Endothelial cell (in vitro differentiated cells): Measurements from ENCODE around the gene TIMP2. TPM values are rescaled to one million over a fixed set of nuclear protein-coding genes. Genes with fewer than 3 reads are reported as not detected.

Source experiments
- DNase-seq: peaks from one replicate; pipeline ENCODE4 v3.0.0; 2021; ENCODE audit warnings: low spot score
- H3K27ac Mint-ChIP-seq: one replicate; pipeline ENCODE4 v1.8.0; 2021; ENCODE audit warnings: mixed read lengths, inconsistent platforms; ENCODE audit not compliant: unreplicated experiment
- H3K27me3 Mint-ChIP-seq: one replicate; pipeline ENCODE4 v1.8.0; 2021; ENCODE audit warnings: mild to moderate bottlenecking, moderate library complexity, mixed read lengths, inconsistent platforms; ENCODE audit not compliant: unreplicated experiment
- H3K36me3 Mint-ChIP-seq: one replicate; pipeline ENCODE4 v1.8.0; 2021; ENCODE audit warnings: mild to moderate bottlenecking, low read depth, mixed read lengths, inconsistent platforms; ENCODE audit not compliant: unreplicated experiment
- H3K4me1 Mint-ChIP-seq: one replicate; pipeline ENCODE4 v1.8.0; 2021; ENCODE audit warnings: mild to moderate bottlenecking, mixed read lengths, inconsistent platforms; ENCODE audit not compliant: unreplicated experiment
- H3K4me3 Mint-ChIP-seq: one replicate; pipeline ENCODE4 v1.8.0; 2021; ENCODE audit warnings: mild to moderate bottlenecking, mixed read lengths, inconsistent platforms; ENCODE audit not compliant: unreplicated experiment
- H3K9me3 Mint-ChIP-seq: one replicate; pipeline ENCODE4 v1.8.0; 2021; ENCODE audit warnings: mixed read lengths, inconsistent platforms; ENCODE audit not compliant: unreplicated experiment
- total RNA-seq: library from RNA; stranded (reverse); fragmentation: NEBNext Ultra II Directional; extraction: Animal tissue kit (Norgen Biotek cat#: 25700); gene quantifications from one replicate; pipeline ENCODE4 v1.2.1, GENCODE V29; 2021; ENCODE audit not compliant: unreplicated experiment
- TF ChIP-seq, protein P1 (sequence below): fragments of 200-600 bp; sonication (generic); IDR thresholded peaks from one replicate; pipeline ENCODE4 v1.5.0; 2021; ENCODE audit warnings: antibody characterized with exemption; ENCODE audit not compliant: unreplicated experiment

Gene TIMP2
- total RNA-seq, 1 donor from 2014 or later, result 41.5 TPM

DNA sequence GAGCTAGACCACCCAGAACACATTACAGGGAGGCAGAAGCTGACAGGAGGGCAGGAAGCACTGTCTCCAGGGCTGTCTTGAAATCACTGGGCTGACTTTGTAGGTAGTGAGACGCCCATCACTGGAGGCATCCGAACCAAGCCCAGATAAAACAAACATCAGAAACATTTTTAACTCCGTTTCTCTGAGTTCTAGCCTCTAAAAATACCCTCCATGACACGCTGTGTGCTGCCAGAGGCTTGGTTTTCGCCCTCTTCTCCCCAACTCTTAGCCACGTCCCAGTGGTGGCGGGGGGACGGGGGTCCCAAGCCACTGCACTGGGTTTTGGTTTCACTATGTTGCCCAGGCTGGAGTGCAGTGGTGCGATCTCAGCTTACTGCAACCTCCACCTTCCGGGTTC is 23.4 kb downstream of the TIMP2 start:
- Mint-ChIP-seq H3K4me1 (peaks cover 2% of the 10 kb centered on the region), H3K36me3 (peaks cover 5% of the 10 kb centered on the region), H3K9me3 (no peaks in the 10 kb centered on the region), H3K4me3 (no peak overlapping the region), H3K27ac (no peak overlapping the region), H3K27me3 (peaks cover 2% of the 10 kb centered on the region)
- TF ChIP-seq, protein P1, sequence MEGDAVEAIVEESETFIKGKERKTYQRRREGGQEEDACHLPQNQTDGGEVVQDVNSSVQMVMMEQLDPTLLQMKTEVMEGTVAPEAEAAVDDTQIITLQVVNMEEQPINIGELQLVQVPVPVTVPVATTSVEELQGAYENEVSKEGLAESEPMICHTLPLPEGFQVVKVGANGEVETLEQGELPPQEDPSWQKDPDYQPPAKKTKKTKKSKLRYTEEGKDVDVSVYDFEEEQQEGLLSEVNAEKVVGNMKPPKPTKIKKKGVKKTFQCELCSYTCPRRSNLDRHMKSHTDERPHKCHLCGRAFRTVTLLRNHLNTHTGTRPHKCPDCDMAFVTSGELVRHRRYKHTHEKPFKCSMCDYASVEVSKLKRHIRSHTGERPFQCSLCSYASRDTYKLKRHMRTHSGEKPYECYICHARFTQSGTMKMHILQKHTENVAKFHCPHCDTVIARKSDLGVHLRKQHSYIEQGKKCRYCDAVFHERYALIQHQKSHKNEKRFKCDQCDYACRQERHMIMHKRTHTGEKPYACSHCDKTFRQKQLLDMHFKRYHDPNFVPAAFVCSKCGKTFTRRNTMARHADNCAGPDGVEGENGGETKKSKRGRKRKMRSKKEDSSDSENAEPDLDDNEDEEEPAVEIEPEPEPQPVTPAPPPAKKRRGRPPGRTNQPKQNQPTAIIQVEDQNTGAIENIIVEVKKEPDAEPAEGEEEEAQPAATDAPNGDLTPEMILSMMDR, result no peak
- no peak for DNase-seq

DNA sequence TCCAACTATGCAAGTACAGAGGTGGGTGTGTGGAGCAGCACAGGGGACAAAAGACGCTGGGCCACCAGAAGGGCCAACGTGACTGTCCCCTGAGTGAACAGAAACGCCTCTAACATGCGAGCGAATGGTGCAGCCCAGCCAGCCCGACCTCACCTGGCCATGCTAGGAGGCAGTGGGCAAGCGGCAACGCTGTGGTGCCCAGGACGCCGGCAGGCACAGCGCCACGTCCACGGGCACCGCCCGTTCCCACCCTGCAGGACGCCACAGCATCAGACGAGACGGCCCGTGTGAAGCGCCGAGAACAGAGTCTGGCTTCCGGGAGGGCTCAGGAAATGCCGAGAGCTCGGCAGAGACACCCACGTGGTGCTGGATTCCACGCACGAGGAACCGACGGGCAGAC is 24.4 kb downstream of the TIMP2 start:
- no peak for DNase-seq
- no peak overlapping the region for H3K27ac Mint-ChIP-seq
- H3K36me3 Mint-ChIP-seq, result peaks cover 5% of the 10 kb centered on the region
- peaks cover 2% of the 10 kb centered on the region for H3K4me1 Mint-ChIP-seq
- H3K27me3 Mint-ChIP-seq, result peaks cover 3% of the 10 kb centered on the region
- TF ChIP-seq, protein P1, result no peak
- H3K9me3 Mint-ChIP-seq, result no peaks in the 10 kb centered on the region
- H3K4me3 Mint-ChIP-seq, result no peak overlapping the region

DNA sequence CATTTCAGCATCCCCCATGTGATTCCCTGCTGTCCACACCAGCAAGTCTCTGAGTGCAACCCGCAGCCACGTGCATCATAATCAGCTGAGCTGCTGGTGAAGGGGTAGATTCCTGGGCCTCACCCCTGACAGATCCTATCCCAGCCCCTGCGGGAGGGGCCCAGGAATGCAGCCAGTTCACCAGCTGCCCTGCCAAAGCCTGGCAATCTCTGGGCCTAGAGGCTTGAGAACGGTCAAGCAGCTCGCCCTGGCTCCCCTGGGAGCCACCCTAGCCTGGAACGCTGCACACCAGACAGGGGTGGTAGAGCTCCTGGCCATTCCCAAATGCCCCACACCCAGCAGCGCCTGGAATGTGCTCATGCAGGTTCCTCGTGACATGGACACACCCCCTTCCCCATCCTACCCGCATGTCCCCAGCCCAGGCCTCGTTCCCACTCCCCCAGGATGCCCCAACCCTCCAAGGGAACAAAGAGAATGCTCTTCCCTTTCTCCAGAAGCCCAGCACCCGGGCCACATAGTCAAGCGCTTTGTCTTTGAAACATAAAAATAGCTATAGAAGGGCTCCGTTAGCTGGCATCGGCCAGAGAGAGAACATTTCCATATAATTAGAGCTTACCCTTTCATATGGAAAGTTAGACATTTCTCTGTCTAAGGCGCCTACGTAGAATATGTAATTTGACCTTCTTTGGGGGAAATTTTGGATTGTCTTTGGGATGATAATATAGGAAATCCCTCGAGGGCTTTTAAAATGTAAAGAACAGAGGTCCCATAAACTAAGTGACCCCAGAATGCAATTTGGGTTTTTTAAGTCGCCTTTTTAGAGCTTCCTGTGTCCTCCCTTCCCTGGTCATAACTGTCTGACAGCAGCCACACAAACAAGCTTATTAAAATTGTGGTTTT is 25.6 kb downstream of the TIMP2 start:
- Mint-ChIP-seq H3K4me3 (no peak overlapping the region), H3K36me3 (peaks cover 5% of the 10 kb centered on the region), H3K9me3 (no peaks in the 10 kb centered on the region), H3K4me1 (peaks cover 2% of the 10 kb centered on the region), H3K27me3 (peaks cover 2% of the 10 kb centered on the region), H3K27ac (no peak overlapping the region)
- TF ChIP-seq, protein P1, result no peak
- DNase-seq, result no peak

DNA sequence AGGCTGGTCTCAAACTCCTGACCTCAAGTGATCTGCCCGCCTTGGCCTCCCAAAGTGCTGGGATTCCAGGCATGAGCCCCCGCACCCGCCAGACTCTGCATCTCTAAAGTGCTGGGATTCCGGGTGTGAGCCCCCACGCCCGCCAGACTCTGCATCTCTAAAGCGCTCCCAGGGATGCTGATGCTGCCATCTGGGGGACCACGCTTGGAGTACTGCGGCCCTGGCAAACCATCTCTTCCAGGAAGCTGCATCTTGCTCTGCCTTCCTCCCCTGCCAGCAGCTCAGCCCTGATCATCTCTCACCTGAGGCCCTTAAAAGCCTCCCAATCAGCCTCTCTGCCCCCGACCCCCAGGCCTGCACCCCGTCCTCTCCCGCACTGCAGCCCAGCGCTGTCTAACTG is 26.2 kb downstream of the TIMP2 start:
- Mint-ChIP-seq H3K4me3 (no peak overlapping the region), H3K36me3 (peaks cover 5% of the 10 kb centered on the region), H3K9me3 (no peaks in the 10 kb centered on the region), H3K4me1 (peaks cover 2% of the 10 kb centered on the region), H3K27ac (no peak overlapping the region), H3K27me3 (peaks cover 2% of the 10 kb centered on the region)
- TF ChIP-seq, protein P1, result no peak
- DNase-seq, result no peak
